HepG2 (cell line): ENCODE results near the gene CASZ1. TPM values are rescaled to one million over a fixed set of nuclear protein-coding genes. Genes with fewer than 3 reads are reported as not detected.

Experiments used
- ATAC-seq: fragments of 200-7000 bp; cut with Tn5 transposase; 3 replicates; pipeline ENCODE4 v1.9.1; 2020; ENCODE audit warnings: mild to moderate bottlenecking, moderate library complexity
- BruUV-seq: library from RNA; stranded (reverse); fragments of 400-500 nt; replicated peaks from 2 replicates; lab custom pipeline; 2021; lab: Mats Ljungman, UMichigan
- CTCF ChIA-PET: fragments of 300-600 bp; formaldehyde crosslinking; extraction: SDS; loops from one replicate; lab custom pipeline; 2021; ENCODE audit warnings: low total read pairs, inconsistent platforms, low intra/inter-chr PET ratio; lab: Yijun Ruan, JAX
- POLR2A ChIA-PET: fragments of 350-600 bp; sonication (Branson Sonifier 250); formaldehyde crosslinking; loops from one replicate; lab custom pipeline; 2020; ENCODE audit warnings: antibody characterized with exemption, inconsistent platforms; lab: Yijun Ruan, JAX
- DNase-seq: peaks from one replicate; pipeline ENCODE4 v3.0.0-alpha.2; 2015; ENCODE audit warnings: low spot score
- FAIRE-seq: peaks from 3 replicates; lab custom pipeline; 2011; peaks lifted over from hg19 to GRCh38; lab: Jason Lieb, UNC
- H2AFZ ChIP-seq: one replicate; pipeline ENCODE4 v1.6.1; 2011; ENCODE audit warnings: low read length, inconsistent platforms
- H3K27ac ChIP-seq: fragments of 300-600 bp; 3 replicates; pipeline ENCODE4 v1.8.0; 2011; ENCODE audit warnings: mixed run types, mild to moderate bottlenecking, mixed read lengths, low read length, inconsistent platforms; ENCODE audit not compliant: insufficient read depth; ENCODE audit errors: extremely low read length
- H3K27me3 ChIP-seq, 2 experiments: fragments of 200-600 bp in 1 of 2; 2 replicates in 1 of 2; 3 replicates in 1 of 2; pipeline versions ENCODE4 v1.6.0 to v1.8.0; 2011; ENCODE audit warnings: low read length in 2 of 2, mild to moderate bottlenecking in 2 of 2, moderate library complexity in 2 of 2, inconsistent platforms in 1 of 2; ENCODE audit not compliant: insufficient read depth in 2 of 2, control insufficient read depth in 1 of 2
- H3K36me3 ChIP-seq, 2 experiments: fragments of 200-600 bp in 1 of 2; replicated peaks in 1 of 2; 2 replicates in 1 of 2; 3 replicates in 1 of 2; pipeline versions ENCODE4 v1.5.1 to v1.8.0; 2011; ENCODE audit warnings: low read length in 2 of 2, inconsistent platforms in 1 of 2; ENCODE audit not compliant: insufficient read depth in 2 of 2, control insufficient read depth in 1 of 2
- H3K4me1 ChIP-seq: 2 replicates; pipeline ENCODE4 v1.5.1; 2012; ENCODE audit warnings: low read length, inconsistent platforms; ENCODE audit not compliant: insufficient read depth
- H3K4me2 ChIP-seq: 2 replicates; pipeline ENCODE4 v1.6.0; 2011; ENCODE audit warnings: low read depth, low read length, inconsistent platforms
- H3K4me3 ChIP-seq, 3 experiments: fragments of 200-600 bp in 1 of 3; sonication (generic), shearing (Covaris generic) in 1 of 3; replicated peaks in 1 of 3; 2 replicates each; pipeline ENCODE4 v1.5.1; 2011 to 2016; ENCODE audit warnings: low read length in 3 of 3, inconsistent platforms in 2 of 3, low read depth in 2 of 3, mild to moderate bottlenecking in 2 of 3, control low read depth in 1 of 3, mixed read lengths in 1 of 3; ENCODE audit not compliant: insufficient read depth in 1 of 3
- H3K79me2 ChIP-seq: one replicate; pipeline ENCODE4 v1.6.1; 2011; ENCODE audit warnings: low read length, inconsistent platforms; ENCODE audit not compliant: insufficient read depth
- H3K9ac ChIP-seq: 2 replicates; pipeline ENCODE4 v1.6.0; 2011; ENCODE audit warnings: mild to moderate bottlenecking, low read depth, low read length, inconsistent platforms; ENCODE audit not compliant: insufficient read depth
- H3K9me3 ChIP-seq: 2 replicates; pipeline ENCODE4 v1.5.1; 2012; ENCODE audit warnings: mild to moderate bottlenecking, low read length
- H4K20me1 ChIP-seq: 2 replicates; pipeline ENCODE4 v1.6.0; 2011; ENCODE audit warnings: inconsistent platforms, mild to moderate bottlenecking, low read length, moderate library complexity; ENCODE audit not compliant: insufficient read depth
- CBX2 ChIP-seq, 2 experiments: fragments of 200-600 bp in 1 of 2; sonication (generic); formaldehyde crosslinking in 1 of 2; IDR thresholded peaks; 2 replicates each; pipeline versions ENCODE4 v1.7.0 to v1.8.1; 2018 to 2022; ENCODE audit warnings: low read depth in 2 of 2, low read length in 1 of 2, mild to moderate bottlenecking in 1 of 2, missing genetic modification reagents in 1 of 2
- CREB3 ChIP-seq: sonication (generic); formaldehyde crosslinking; IDR thresholded peaks from 2 replicates; pipeline ENCODE4 v1.5.0; 2020; ENCODE audit warnings: missing genetic modification reagents
- E2F1 ChIP-seq: sonication (generic); formaldehyde crosslinking; IDR thresholded peaks from 2 replicates; pipeline ENCODE4 v1.5.0; 2020; ENCODE audit warnings: missing genetic modification reagents
- FOXJ3 ChIP-seq: sonication (generic); formaldehyde crosslinking; IDR thresholded peaks from 2 replicates; pipeline ENCODE4 v1.4.0; 2020; ENCODE audit warnings: missing genetic modification reagents, mild to moderate bottlenecking, borderline replicate concordance
- GTF2F1 ChIP-seq: fragments of 150-350 bp; IDR thresholded peaks from 2 replicates; pipeline ENCODE4 v1.6.1; 2014; ENCODE audit warnings: low read length
- MIER2 ChIP-seq: IDR thresholded peaks from 2 replicates; pipeline ENCODE4 v1.6.1; 2016; ENCODE audit warnings: missing biosample characterization, missing genetic modification reagents
- MTF2 ChIP-seq: sonication (generic); formaldehyde crosslinking; IDR thresholded peaks from 2 replicates; pipeline ENCODE4 v1.5.0; 2020; ENCODE audit warnings: missing genetic modification reagents, borderline replicate concordance
- NFRKB ChIP-seq: fragments of 450-650 bp; IDR thresholded peaks from 2 replicates; pipeline ENCODE4 v1.6.1; 2017
- STAT5B ChIP-seq: sonication (generic); formaldehyde crosslinking; IDR thresholded peaks from 2 replicates; pipeline ENCODE4 v1.4.0; 2020; ENCODE audit warnings: missing genetic modification reagents
- SYNCRIP ChIP-seq: fragments of 200-400 bp; formaldehyde crosslinking; IDR thresholded peaks from 2 replicates; pipeline ENCODE4 v1.6.1; 2018; ENCODE audit warnings: mild to moderate bottlenecking, low read depth, low read length; ENCODE audit not compliant: insufficient read depth
- ZFY ChIP-seq: sonication (generic); formaldehyde crosslinking; IDR thresholded peaks from 2 replicates; pipeline ENCODE4 v1.4.0; 2020; ENCODE audit warnings: missing genetic modification reagents
- ZNF12 ChIP-seq: sonication (generic); formaldehyde crosslinking; IDR thresholded peaks from 2 replicates; pipeline ENCODE4 v1.5.0; 2020; ENCODE audit warnings: missing genetic modification reagents
- ZNF431 ChIP-seq: sonication (generic); formaldehyde crosslinking; IDR thresholded peaks from 2 replicates; pipeline ENCODE4 v1.9.0; 2022; ENCODE audit warnings: missing genetic modification reagents, low read depth, mild to moderate bottlenecking, borderline replicate concordance
- ZNF768 ChIP-seq: sonication (generic); formaldehyde crosslinking; IDR thresholded peaks from 2 replicates; pipeline ENCODE4 v1.4.0; 2020; ENCODE audit warnings: missing genetic modification reagents
- ZNF83 ChIP-seq: sonication (generic); formaldehyde crosslinking; IDR thresholded peaks from 2 replicates; pipeline ENCODE4 v1.4.0; 2020; ENCODE audit warnings: missing genetic modification reagents, mild to moderate bottlenecking, borderline replicate concordance
- WGBS: methylation state at CpG from one replicate; pipeline ENCODE4 v1.1.6; 2017; ENCODE audit warnings: low lambda C conversion rate; 5-methylcytosine and 5-hydroxymethylcytosine counted together
- in situ Hi-C: cut with HindIII; loops from 2 replicates; pipeline ENCODE4 v1.10.0; 2017; ENCODE audit warnings: low pct_unique_long_range_greater_than_20kb; ENCODE audit not compliant: extremely low pct_ligation_motif_present
- intact Hi-C: fragments of 100-400 bp; cut with micrococcal nuclease; formaldehyde crosslinking; loops from one replicate; pipeline ENCODE4 v1.10.0; 2022; ENCODE audit not compliant: unreplicated experiment
- polyA plus RNA-seq, 8 experiments: library from polyadenylated mRNA; depleted of rRNA in 3 of 8; stranded (reverse) in 7 of 8; unstranded in 1 of 8; fragments of >200 nt; fragmentation: Illumina TruSeq in 4 of 8; extraction: Trizol in 4 of 8; gene quantifications; 2 replicates each; pipeline versions ENCODE4 v1.2.1 to v1.2.3, GENCODE V29; 2011 to 2016; ENCODE audit warnings: low read depth in 4 of 8, missing spikeins in 1 of 8, mixed read lengths in 1 of 8; ENCODE audit not compliant: insufficient read depth in 1 of 8
- total RNA-seq, 5 experiments: library from RNA; depleted of rRNA; stranded (reverse); fragments of >200 nt; fragmentation: Illumina TruSeq; extraction: Trizol; gene quantifications; 2 replicates each; pipeline ENCODE4 v1.2.3, GENCODE V29; 2016; ENCODE audit warnings: low read depth in 1 of 5

The CASZ1 gene
- total and polyA plus RNA-seq, 2 of the 13 experiments (the other 11 are each of a cell fraction or from before 2014, with no cell fraction given): 1.9 to 3.7 TPM

GRCh38 chr1:10631811-10632593 lies 164.4 kb downstream of the CASZ1 start (continued):
- TF ChIP-seq STAT5B (CRISPR knock-in tag) (no peak), ZNF12 (CRISPR knock-in tag) (no peak), NFRKB (no peak)

GRCh38 chr1:10631121-10631810 lies 165.2 kb downstream of the CASZ1 start:
- POLR2A ChIA-PET: no interaction called here

GRCh38 chr1:10630661-10631120 lies 165.8 kb downstream of the CASZ1 start:
- no peak overlapping the region for H2AFZ ChIP-seq
- TF ChIP-seq MIER2 (CRISPR knock-in tag) (no peak), CREB3 (CRISPR knock-in tag) (no peak), ZNF768 (CRISPR knock-in tag) (no peak), E2F1 (CRISPR knock-in tag) (no peak), MTF2 (CRISPR knock-in tag) (no peak), GTF2F1 (no peak), STAT5B (CRISPR knock-in tag) (no peak), CBX2 (IDR thresholded peaks at IDR 0.05; ENCODE audit: low read depth, low read length) (no peak), CBX2 (CRISPR knock-in tag; IDR thresholded peaks at IDR 0.05; ENCODE audit: low read depth) (no peak), SYNCRIP (no peak), FOXJ3 (CRISPR knock-in tag) (no peak)

More at GRCh38 chr1:10631121-10631810, 165.2 kb downstream of the CASZ1 start:
- TF ChIP-seq ZNF431 (CRISPR knock-in tag) (no peak), ZNF83 (CRISPR knock-in tag) (no peak), ZFY (CRISPR knock-in tag) (no peak)
- Histone ChIP-seq H3K79me2 (no peaks in the 10 kb centered on the region), H4K20me1 (no peaks in the 10 kb centered on the region), H3K9me3 (no peaks in the 10 kb centered on the region), H3K27me3 (no peaks in the 10 kb centered on the region), H3K36me3 (peaks cover 0 to 9% of the 10 kb centered on the region in 2 experiments; a peak in 1 of 5 replicates), H3K27ac (no peak overlapping the region), H3K4me2 (no peak overlapping the region), H2AFZ (no peak overlapping the region), H3K9ac (no peak overlapping the region), H3K4me1 (no peaks in the 10 kb centered on the region), H3K4me3 (no peak overlapping the region)
- WGBS: 94% methylated on average over 15 of the region's 20 CpGs
- CTCF ChIA-PET: no interaction called here
- in situ Hi-C loops (no loop called here), intact Hi-C loops (no loop called here)
- DNase-seq: no peak
- no TSS peak for BruUV-seq
- ATAC-seq: no peak
- FAIRE-seq: no peak

More at GRCh38 chr1:10630661-10631120, 165.8 kb downstream of the CASZ1 start:
- WGBS: 96% methylated on average over 13 of the region's 13 CpGs
- in situ Hi-C loops: no loop called here
- no peak overlapping the region for H3K9ac ChIP-seq
- no peaks in the 10 kb centered on the region for H3K4me1 ChIP-seq
- no peak overlapping the region for H3K4me3 ChIP-seq
- intact Hi-C loops: no loop called here
- no peak overlapping the region for H3K4me2 ChIP-seq
- no peak overlapping the region for H3K27ac ChIP-seq
- ATAC-seq (no peak), FAIRE-seq (no peak), DNase-seq (no peak)
- no peaks in the 10 kb centered on the region for H3K9me3 ChIP-seq
- ChIA-PET CTCF (no interaction called here), POLR2A (no interaction called here)
- H3K27me3 ChIP-seq: no peaks in the 10 kb centered on the region
- BruUV-seq: no TSS peak
- H3K79me2 ChIP-seq: no peaks in the 10 kb centered on the region
- H3K36me3 ChIP-seq: peaks cover 0 to 9% of the 10 kb centered on the region in 2 experiments; a peak in 1 of 5 replicates
- H4K20me1 ChIP-seq: no peaks in the 10 kb centered on the region
